Adipose tissue (tissue), 3 donors: Measurements from ENCODE around the gene C1orf115. TPM values are rescaled to one million over a fixed set of nuclear protein-coding genes. Genes with fewer than 3 reads are reported as not detected.

Experiments
- H3K27ac ChIP-seq: one replicate; pipeline ENCODE4 v1.5.1; 2013; ENCODE audit warnings: low read depth, low read length
- WGBS, 3 donors: extraction: QIAGEN DNeasy Blood & Tissue Kit; methylation state at CpG; one replicate each; pipeline ENCODE4 v1.1.7; 2013; 5-methylcytosine and 5-hydroxymethylcytosine counted together
- polyA plus RNA-seq, 3 donors: library from polyadenylated mRNA; stranded (reverse); fragments of 200-250 nt; gene quantifications; one replicate each; pipeline ENCODE4 v1.2.3, GENCODE V29; 2013
- donor health status: healthy with polysubstance abuse.
- donor health status: Bipolar disorder and iron deficiency.
- donor health status: healthy.

The C1orf115 gene
- polyA plus RNA-seq, 3 donors = 12.3 to 38.3 (median 33.2) TPM

GRCh38 chr1:220748089-220748934, 58.1 kb downstream of the C1orf115 start, which contains the start of gene MTARC2:
MTARC2 (plus strand) TSS chr1:220748322; CDS start chr1:220748532, 210 bp downstream.
- peak within 1 kb of the TSS; percentile 58 for H3K27ac ChIP-seq
- 1 to 2% (median 1%) methylated on average over 71 to 77 of the region's 77 CpGs for WGBS, 3 donors

Other genes starting within 250 kb of the C1orf115 start
- gene MARK1, start 162.2 kb upstream of the C1orf115 start, polyA plus RNA-seq = 1 to 10 TPM in 2 of 3 donors, under 1 TPM in 1; 0.67 to 8.2 (median 3.8) TPM
- 10 to 100 TPM; 15.4 to 35.0 (median 20.8) TPM for gene MTARC2, start 58.0 kb downstream of the C1orf115 start, polyA plus RNA-seq
- 100 to 1,000 TPM in 2 of 3 donors, 10 to 100 TPM in 1; 18.2 to 325 (median 136) TPM for gene MTARC1, start 96.5 kb downstream of the C1orf115 start, polyA plus RNA-seq
- 10 to 100 TPM in 2 of 3 donors, 1 to 10 TPM in 1; 2.2 to 38.4 (median 21.1) TPM for gene HLX, start 189.1 kb downstream of the C1orf115 start, polyA plus RNA-seq